Esophagus mucosa (tissue), 1 donor: Measurements from ENCODE around the gene ESR1. TPM values are rescaled to one million over a fixed set of nuclear protein-coding genes. Genes with fewer than 3 reads are reported as not detected.
A peak's percentile ranks its signal among the peaks of the same experiment; 100 is the strongest.
"Not testable (repeated sequence)": the region's sequence is repeated elsewhere in the genome, so short reads cannot be mapped to it uniquely, and the experiment has no call there.

ENCODE experiments used
- ATAC-seq: fragments of 200-7000 bp; cut with Tn5 transposase; one replicate; pipeline ENCODE4 v1.9.1; 2020
- total RNA-seq: library from RNA; stranded (reverse); gene quantifications from one replicate; pipeline ENCODE4 v1.2.4, GENCODE V29; 2023
- donor health status: DM: yes; HTN: yes; CAD: no.

Gene ESR1
- total RNA-seq, 1 donor from 2014 or later: 0.80 TPM

DNA sequence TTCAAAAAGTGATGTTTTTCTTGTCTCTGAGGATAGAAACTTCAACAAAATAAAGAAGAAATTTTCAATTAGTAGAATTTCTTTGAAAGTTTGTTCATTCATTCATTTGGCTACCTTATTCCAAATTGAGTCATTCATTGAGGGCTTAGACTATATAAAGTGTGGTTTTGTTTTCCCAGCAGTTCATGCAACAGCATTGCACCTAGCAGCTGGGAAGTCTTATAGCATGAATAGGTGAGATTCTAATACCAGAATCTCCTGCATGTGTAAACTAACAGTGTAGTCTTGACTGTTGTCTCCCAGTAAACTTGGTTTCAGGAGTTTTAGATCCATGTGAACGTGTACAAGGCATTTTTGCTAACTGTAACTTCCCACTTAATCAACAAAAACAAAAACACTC is 7.1 kb downstream of the ESR1 start:
- ATAC-seq: no peak

DNA sequence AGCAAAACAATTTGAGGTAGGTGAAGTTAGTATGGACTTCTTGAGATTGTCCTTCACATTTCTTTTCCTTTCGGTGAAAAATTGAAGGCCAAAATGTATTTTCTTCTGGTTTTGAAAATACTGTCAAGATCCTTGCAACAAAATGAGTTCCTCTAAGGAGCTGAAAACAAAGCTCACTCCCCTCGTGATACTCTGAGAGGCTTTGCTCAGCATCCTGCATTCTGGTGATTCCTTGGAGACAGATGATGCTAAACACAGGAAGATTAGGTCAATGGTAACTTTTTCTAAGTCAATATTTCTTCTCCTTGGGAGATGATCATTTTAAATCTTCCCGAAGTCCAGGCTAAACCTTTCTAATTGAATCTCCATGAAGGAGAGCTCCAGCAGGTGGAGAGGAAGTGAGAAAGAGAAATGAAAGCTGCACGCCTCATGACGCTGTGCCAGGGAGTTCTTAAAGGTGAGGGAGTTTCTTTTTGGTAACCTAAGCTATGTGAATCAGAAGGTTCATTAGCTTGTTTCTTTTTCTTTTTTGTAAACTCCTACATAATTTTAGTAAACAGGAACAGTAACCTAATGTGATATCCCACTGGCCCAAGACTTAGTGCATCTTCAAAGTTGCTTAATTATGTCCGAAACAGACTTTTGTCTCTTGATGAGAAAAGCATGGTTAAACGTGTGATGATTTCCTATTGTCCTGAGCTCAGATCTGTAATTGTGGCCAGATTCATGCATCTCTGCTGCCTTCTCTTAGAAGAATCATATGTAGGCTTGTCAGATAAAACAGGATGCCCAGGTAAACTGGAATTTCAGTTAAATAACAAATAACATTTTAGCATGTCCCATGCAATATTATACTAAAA is 15.0 kb downstream of the ESR1 start:
- ATAC-seq: no peak

DNA sequence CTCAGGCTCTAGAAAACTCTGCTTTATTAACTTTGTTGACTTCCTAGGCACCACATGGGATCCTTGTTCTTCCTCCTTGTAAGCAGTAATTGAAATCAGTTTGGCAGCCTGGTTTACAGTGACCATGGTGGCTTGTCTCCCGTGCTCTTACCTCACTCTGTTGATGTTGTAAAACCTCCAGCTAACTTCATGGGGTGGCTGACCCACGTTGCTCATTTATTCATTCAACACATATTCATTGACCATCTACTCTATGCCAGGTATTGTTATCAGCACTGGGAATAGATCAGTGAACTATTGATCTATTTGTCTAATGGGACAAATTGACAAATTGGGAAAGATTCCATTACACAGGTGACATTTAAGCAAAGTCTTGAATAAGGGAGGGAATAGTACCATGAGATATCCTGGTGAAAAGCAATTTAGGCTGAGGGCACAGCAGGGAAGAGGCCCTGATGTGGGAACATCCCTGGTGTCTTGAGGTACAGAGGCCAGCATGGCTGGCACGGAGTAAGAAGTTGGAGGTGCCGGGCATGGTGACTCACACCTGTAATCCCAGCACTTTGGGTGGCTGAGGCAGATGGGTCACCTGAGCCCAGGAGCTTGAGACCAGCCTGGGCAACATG is 19.1 kb downstream of the ESR1 start:
- ATAC-seq: no peak

DNA sequence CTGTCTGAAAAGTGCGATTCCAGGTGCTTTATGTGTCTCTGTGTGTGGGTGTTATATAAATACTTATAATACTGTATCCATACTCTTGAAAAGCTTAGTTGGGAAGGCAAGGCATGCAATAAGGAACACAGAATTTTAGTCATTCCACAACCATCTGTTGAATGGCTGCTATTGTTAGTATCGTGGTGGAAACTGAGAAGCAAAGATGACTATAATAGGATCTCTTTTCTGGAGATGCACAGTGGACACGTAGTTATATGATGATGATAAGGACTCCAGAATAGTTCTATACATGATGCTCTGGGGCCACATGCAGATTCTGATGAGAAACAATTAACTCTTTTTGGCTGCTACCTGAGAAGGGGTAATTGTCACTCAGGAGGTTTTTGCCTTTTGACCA is 25.2 kb downstream of the ESR1 start:
- ATAC-seq: no peak

DNA sequence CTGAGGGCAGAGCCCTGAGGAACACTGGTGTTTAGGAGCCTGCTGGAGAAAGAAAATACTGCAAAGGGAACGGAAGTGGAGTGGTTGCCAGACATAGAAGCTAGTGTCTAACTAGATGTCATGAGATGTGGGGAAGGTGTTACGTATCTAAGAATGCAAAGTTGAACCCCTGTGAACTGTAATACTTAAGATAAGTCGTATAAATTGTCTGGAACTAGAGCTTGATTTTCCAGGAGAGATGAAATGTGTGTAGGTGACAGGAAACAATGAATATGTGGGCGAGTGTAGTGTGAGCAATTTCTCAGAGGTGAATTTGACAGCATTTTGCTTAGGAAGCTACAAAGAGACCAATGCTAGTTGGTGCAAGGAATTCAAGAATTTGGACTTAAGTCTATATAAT is 27.9 kb downstream of the ESR1 start:
- ATAC-seq: no peak

DNA sequence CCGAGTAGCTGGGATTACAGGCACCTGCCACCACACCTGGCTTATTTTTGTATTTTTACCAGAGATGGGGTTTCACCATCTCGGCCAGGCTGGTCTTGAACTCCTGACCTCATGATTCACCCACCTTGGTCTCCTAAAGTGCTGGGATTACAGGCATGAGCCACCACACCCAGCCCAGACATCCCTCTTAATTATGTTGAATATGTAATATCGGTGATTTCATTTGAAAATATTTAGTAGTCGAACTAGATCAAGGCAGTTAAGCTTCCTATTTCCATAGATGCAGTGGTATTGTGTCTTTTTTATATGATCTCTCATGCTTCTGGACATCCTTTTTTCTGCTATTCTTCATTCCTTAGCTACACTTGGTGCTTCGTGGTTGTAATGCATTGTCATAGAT is 29.7 kb downstream of the ESR1 start:
- no peak for ATAC-seq

DNA sequence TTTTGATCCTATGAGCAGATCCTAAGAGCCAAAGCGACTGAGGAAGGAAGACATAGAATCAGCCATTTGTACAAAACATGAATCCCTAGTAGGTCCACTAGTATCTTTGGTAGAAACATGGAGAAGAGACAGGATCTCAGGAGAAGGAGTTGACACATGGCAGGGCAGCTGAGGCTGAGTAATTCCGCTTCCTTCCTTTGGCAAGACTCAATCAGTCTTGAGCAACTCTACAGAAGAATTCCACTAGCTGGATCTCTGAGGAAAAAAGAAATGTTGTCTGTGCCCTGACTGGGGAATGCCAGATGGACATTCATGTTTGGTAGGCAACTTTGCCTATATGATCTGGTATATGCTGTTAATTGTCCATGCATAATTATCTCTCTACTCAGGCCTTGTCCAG is 35.3 kb downstream of the ESR1 start:
- ATAC-seq: no peak

DNA sequence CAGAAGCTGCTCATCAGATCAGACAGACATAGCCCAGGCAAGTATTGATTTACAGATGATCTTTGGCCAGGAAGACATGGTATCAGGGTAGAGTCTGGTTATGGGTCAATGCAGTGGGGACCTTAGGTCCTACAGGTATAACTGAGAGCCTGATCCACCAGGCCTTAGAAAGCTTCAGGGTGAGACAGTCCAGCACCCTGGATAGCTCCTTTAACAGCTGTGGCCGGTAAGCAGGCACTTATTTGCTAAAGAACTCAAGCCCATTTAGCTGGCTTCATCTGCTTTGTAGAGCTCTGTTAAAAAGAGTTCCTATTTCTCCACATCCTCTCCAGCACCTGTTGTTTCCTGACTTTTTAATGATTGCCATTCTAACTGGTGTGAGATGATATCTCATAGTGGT is 39.6 kb downstream of the ESR1 start:
- ATAC-seq: peak; percentile 29

DNA sequence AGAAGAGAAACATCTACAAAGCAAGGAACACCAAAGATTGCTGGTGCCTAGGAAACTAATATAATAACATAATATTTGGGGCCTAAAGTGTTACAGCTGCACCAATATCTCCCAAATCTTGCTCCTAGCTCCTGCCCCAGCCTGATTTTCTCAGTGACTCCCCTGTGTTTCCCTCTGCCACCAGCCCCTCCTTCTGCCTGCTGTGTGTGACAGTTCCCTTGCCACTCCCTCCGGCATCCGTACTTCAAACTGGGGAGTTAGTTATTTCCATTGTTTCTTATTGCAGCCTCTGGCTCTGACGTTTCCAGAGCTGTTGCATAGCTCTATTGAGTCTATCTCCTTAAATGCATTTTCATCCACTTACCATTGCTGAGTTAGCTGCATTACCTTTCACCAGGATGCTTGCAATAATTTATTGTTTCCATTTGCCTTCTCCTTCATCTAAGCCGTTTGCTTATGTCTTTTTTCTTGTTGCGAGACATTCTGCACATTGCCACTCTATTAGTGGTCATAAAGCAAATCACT is 43.1 kb downstream of the ESR1 start:
- no peak for ATAC-seq

DNA sequence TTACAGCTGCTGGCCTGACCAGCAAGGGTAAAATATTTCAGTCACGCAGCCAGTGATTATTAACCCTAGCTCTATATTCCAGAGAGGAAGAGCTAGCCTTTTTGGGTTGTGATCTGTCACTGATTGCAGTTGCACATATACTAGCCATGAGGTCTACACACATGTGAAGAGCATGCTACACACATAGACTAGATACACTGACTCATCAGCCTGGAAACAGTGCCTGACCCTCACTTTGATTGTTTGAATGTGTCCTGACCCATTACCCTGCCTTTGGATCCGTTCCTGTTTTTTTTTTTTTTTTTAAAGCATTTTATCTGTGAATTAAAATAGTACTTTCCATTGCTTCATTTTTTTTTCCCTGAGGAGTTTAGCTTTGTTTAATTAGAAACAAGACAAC is 50.8 kb downstream of the ESR1 start:
- no peak for ATAC-seq

DNA sequence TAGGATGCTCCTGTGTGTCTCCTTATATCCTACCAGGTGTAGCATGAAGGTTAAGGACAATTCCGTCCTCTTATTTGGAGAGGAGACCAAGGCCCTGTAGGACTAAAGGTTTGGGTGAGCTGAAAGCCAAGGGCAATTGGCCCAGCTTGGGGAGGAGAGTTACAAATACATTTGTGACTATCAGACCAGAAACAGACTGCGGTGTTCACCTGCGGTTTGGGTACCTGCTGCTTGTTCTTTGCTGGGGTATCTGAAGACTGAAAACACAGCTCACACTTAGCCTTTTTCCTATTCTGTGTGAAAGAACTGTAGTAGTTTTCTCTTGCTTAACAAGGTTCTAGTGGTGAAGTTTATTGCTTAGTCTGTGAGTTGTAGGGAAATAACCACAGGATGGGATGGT is 55.0 kb downstream of the ESR1 start:
- no peak for ATAC-seq

DNA sequence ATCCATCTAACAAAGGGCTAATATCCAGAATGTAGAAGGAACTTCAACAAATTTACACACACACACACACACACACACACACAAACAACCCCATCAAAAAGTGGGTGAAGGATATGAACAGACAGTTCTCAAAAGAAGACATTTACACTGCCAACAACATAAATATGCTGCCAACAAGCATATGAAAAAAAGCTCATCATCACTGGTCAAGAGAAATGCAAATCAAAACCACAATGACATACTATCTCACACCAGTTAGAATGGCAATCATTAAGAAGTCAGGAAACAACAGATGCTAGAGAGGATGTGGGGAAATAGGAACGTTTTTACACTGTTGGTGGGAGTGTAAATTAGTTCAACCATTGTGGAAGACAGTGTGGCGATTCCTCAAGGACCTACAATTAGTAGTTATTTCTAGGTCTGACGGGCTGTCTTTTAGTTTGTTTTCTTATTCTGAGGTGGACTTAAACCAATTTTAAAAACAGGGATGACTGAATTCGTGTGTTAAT is 59.9 kb downstream of the ESR1 start:
- not testable (repeated sequence) for ATAC-seq

DNA sequence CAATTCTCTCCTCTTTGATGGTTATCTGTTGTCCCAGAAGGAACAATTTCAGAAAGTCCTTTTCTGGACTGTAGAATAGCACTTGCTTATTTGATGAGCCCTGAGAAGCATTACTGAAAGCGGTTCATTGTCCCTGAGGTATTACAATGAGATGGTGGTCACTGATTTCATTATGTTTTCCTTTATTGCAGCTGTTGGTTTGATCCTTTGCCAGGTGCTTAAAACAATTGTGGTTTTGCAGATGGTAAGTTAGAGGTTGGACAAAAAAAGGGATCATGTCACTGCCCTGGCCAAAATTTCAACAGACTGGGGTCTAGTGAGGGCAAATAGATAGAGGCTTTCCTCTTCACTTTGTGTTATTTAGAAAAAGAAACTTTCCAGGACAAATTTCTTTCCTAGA is 61.9 kb downstream of the ESR1 start:
- no peak for ATAC-seq

DNA sequence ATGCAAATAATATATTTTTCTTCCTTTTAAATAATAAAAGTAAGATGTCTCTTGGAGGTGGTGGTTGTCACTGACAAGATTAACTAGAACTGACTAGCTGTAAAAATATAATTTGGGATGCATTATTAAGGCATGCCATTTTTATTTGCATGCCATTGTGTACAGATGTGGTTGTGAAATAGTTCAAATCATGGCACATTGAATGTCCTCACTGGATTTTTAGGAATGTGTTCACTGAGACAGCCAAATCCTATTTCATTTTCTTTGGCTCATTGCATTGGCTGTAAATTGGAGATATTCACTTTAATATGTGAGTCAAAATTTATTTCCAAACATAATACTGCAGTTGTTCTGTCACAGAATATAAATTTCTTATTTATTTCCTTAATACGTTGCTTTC is 62.3 kb downstream of the ESR1 start:
- ATAC-seq: no peak

DNA sequence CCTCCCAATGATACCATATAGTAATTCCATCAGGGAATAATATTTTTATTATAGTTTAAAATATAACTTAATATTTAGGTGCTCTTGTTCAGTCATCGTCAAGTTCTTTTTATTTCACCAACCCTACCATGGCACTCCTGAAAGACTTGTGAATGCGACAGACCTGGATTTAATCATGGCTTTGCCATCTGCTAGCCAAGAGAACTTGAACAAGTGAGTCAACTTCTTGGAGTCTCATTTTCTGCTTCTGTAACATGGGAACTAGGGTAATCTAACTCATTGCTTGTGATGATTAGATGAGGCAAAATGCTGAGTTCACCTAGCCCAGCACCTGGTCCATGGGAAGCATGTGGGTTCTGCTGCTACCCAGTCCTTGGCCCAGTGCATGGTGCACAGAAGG is 62.9 kb downstream of the ESR1 start:
- no peak for ATAC-seq

DNA sequence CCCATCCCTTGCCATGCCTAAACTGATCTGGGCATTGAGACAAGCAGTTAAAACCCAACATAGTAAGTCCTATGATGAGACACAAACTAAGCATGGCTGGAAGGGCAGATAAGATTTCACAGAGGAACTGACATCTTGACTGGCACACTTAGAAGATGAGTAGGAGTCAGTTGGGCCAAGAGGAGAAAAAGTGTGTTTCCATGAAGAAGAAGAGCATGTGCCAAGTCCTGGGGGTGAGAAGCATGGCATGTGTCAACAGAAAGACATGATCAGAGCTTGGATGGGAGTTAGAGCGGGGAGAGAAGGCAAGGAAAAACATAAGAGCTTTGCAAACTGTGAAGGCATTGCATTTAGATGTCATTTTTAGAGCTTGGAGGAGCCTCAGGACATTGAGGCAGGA is 68.0 kb downstream of the ESR1 start:
- ATAC-seq: no peak

DNA sequence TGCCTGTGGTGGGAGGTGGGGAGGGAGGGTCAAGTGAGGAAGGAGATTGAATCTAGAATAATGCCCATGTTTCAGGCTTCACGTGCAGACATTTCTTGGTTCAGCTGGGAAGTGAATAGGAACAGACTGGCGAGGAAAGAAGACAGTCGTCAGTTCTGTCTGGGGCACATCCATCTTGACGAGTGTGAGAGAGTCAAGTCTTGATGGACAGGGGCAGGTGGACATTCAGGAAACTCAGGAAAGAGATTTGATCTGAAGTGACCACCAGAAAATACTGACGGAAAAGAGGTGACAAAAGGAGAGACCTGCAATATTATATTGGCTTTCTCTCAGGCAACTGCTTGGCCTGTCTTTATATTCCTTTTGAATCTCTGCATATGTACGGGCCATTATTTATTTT is 68.6 kb downstream of the ESR1 start:
- no peak for ATAC-seq

DNA sequence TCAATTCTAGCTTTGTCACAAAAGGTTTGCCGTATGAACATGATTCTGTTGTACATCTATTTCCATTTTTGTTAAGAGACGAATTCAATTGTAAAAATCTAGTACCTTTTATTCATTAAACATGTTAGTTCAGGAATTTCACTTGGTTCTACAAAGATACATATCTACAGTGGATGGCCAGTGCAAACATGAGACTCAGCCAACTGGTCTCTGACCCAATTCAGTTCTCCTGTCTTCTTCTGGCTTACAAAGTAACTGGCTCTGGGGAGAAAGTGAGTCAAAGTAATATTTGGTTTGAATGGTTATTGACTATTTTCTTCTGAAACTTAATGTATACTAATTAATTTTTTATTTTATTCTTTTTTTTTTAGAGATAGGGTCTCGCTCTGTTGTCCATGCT is 70.0 kb downstream of the ESR1 start:
- ATAC-seq: no peak

DNA sequence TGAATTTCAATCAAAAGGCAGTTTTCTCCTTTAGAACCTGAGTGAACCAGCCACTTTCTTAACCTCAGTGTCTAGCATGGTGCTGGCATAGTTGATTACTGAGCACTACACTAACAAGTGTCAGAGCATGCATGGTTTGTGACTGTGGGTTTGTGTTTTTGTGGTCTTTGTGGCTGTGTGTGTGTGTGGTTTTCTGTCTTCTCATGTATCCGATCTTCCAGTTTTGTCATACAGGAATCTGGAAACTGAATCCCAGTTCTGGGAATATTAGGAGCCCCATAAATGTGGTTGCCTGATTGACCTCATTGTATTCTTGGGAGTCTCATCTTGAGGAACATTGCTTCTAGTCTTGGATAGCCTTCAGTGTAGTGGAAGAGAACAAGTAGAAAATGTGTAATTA is 73.7 kb downstream of the ESR1 start:
- no peak for ATAC-seq

DNA sequence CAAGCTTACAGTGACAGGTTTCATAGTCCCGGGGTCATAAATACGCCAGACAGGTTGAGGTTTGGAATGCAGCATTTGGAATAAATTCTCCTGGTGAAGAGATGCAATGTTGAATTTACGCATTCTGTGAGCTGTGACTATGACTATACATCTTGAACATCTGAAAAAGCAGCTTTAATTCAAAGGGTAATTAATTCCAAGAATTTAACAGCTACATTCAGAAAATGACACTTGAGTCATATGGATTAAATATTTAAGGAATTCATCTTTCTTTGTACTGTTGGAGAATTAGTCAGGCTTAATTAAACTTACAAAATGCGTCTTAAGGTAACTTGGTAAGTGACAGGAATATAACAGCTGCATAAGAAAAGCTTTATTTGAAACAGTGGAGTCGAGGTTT is 74.7 kb downstream of the ESR1 start:
- ATAC-seq: peak; percentile 53

DNA sequence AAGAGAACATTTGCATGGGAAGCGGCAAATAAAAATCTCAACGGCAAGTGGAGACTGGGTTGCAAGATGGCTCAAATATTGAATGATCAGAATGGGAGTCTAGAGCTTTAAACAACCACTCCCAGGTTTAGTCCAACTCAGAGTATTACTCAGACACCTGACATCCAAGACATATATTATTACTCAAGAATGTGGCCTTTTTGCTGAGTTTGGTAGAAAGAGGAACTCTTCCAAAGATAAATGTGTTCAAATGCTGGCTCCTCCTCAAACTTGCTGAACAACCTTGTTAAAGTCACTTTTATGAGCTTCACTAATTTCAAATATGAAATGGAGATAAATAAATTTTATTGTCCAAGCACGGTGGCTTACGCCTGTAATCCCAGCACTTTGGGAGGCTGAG is 77.8 kb downstream of the ESR1 start:
- peak; percentile 81 for ATAC-seq

DNA sequence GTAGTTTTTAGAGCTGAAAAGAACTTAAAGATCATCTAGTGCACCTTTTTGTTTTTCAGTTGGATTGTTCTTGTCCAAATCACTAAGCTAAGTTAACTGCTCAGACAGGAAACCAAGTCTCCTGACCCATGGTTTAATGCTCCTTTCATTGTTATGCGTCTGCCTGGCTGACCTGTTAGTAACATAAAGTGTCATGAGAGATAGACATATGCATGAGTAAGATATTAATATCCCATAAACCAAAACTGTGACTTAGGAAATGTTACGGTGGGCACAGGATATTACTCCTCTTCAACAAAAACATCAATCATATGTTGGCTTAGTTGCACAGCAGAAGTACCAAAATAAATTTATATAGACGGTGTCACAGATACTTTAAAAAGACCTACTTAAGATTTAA is 84.0 kb downstream of the ESR1 start:
- ATAC-seq: no peak

DNA sequence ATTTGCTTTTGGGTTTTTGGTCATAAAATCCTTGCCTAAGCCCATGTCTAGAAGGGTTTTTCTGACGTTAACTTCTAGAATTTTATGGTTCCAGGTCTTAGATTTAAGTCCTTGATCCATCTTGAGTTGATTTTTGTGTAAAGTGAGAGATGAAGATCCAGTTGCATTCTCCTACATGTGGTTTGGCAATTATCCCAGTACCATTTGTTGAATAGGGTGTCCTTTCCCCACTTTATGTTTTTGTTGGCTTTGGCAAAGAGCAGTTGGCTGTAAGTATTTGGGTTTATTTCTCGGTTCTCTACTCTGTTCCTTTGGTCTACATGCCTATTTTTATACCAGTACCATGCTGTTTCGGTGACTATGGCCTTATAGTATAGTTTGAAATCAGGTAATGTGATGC is 86.9 kb downstream of the ESR1 start:
- ATAC-seq: not testable (repeated sequence)

DNA sequence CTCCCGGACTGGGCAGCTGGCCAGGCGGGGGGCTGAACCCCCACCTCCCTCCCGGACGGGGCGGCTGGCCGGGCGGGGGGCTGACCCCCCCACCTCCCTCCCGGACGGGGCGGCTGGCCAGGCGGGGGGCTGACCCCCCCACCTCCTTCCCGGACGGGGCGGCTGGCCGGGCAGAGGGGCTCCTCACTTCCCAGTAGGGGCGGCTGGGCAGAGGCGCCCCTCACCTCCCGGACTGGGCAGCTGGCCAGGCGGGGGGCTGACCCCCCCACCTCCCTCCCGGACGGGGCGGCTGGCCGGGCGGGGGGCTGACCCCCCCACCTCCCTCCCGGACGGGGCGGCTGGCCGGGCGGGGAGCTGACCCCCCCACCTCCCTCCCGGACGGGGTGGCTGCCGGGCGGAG is 91.7 kb downstream of the ESR1 start:
- ATAC-seq: not testable (repeated sequence)
